Measurements from ENCODE around the gene MYO7B.

MYO7B gene

GRCh38 chr2:127582863-127583861 lies 47.7 kb downstream of the MYO7B start:
- no peaks in the 10 kb centered on the region for H3K36me3 ChIP-seq (ENCODE audit: insufficient read depth, low read length)
- no peak overlapping the region for H3K4me3 ChIP-seq (ENCODE audit: low read depth in 1 of 2, low read length in 2 of 2)
- no peak for DNase-seq
- H3K9ac ChIP-seq (ENCODE audit: low read depth, low read length), result no peak overlapping the region
- no peak overlapping the region for H3K4me2 ChIP-seq (ENCODE audit: insufficient read depth, low read length)
- H3K79me2 ChIP-seq (ENCODE audit: insufficient read depth, low read length), result no peaks in the 10 kb centered on the region
- no peak overlapping the region for H3K27ac ChIP-seq (ENCODE audit: low read length)
- ATAC-seq (ENCODE audit: insufficient read depth, low read depth), result peak; percentile 59
- peaks cover 22% of the 10 kb centered on the region for H3K4me1 ChIP-seq (ENCODE audit: insufficient read depth, low read length)
- no peaks in the 10 kb centered on the region for H3K27me3 ChIP-seq (ENCODE audit: insufficient read depth, low read length, poor library complexity)
- H3K9me3 ChIP-seq (ENCODE audit: insufficient read depth, low read length, severe bottlenecking), result no peaks in the 10 kb centered on the region
- no peak overlapping the region for H2AFZ ChIP-seq (ENCODE audit: low read depth, low read length)
- H4K20me1 ChIP-seq (ENCODE audit: insufficient read depth, low read length), result no peaks in the 10 kb centered on the region
- TF ChIP-seq CTCF (IDR thresholded peaks at IDR 0.05; ENCODE audit: borderline replicate concordance, extremely low read depth, low read length, poor library complexity, severe bottlenecking) (no peak), EZH2 (IDR thresholded peaks at IDR 0.05; ENCODE audit: borderline replicate concordance, low read depth, low read length, severe bottlenecking) (no peak)

GRCh38 chr2:127584047-127584446 lies 48.6 kb downstream of the MYO7B start:
- H3K36me3 ChIP-seq (ENCODE audit: insufficient read depth, low read length), result no peaks in the 10 kb centered on the region

GRCh38 chr2:127584516-127585033 lies 49.1 kb downstream of the MYO7B start:
- no peaks in the 10 kb centered on the region for H3K79me2 ChIP-seq (ENCODE audit: insufficient read depth, low read length)
- no peak for ATAC-seq (ENCODE audit: insufficient read depth, low read depth)
- no peak for TF ChIP-seq EZH2 (IDR thresholded peaks at IDR 0.05; ENCODE audit: borderline replicate concordance, low read depth, low read length, severe bottlenecking)
- no peak for TF ChIP-seq CTCF (IDR thresholded peaks at IDR 0.05; ENCODE audit: borderline replicate concordance, extremely low read depth, low read length, poor library complexity, severe bottlenecking)
- no peaks in the 10 kb centered on the region for H3K36me3 ChIP-seq (ENCODE audit: insufficient read depth, low read length)
- no peak overlapping the region for H2AFZ ChIP-seq (ENCODE audit: low read depth, low read length)
- peak overlapping the region; percentile 25; the same call in 1 of the 2 replicates for H3K27ac ChIP-seq (ENCODE audit: low read length)
- H3K4me2 ChIP-seq (ENCODE audit: insufficient read depth, low read length), result no peak overlapping the region
- H3K9ac ChIP-seq (ENCODE audit: low read depth, low read length), result no peak overlapping the region
- H3K4me3 ChIP-seq (ENCODE audit: low read depth in 1 of 2, low read length in 2 of 2), result no peak overlapping the region
- no peaks in the 10 kb centered on the region for H3K27me3 ChIP-seq (ENCODE audit: insufficient read depth, low read length, poor library complexity)
- no peak for DNase-seq
- peaks cover 25% of the 10 kb centered on the region for H3K4me1 ChIP-seq (ENCODE audit: insufficient read depth, low read length)
- H3K9me3 ChIP-seq (ENCODE audit: insufficient read depth, low read length, severe bottlenecking), result no peaks in the 10 kb centered on the region
- H4K20me1 ChIP-seq (ENCODE audit: insufficient read depth, low read length), result no peaks in the 10 kb centered on the region

More at GRCh38 chr2:127584047-127584446, 48.6 kb downstream of the MYO7B start:
- DNase-seq (no peak), ATAC-seq (ENCODE audit: insufficient read depth, low read depth) (no peak)
- TF ChIP-seq CTCF (IDR thresholded peaks at IDR 0.05; ENCODE audit: borderline replicate concordance, extremely low read depth, low read length, poor library complexity, severe bottlenecking) (no peak), EZH2 (IDR thresholded peaks at IDR 0.05; ENCODE audit: borderline replicate concordance, low read depth, low read length, severe bottlenecking) (no peak)
- Histone ChIP-seq H3K4me2 (ENCODE audit: insufficient read depth, low read length) (no peak overlapping the region), H3K79me2 (ENCODE audit: insufficient read depth, low read length) (no peaks in the 10 kb centered on the region), H3K4me1 (ENCODE audit: insufficient read depth, low read length) (peaks cover 25% of the 10 kb centered on the region), H3K4me3 (ENCODE audit: low read depth in 1 of 2, low read length in 2 of 2) (no peak overlapping the region), H2AFZ (ENCODE audit: low read depth, low read length) (no peak overlapping the region), H3K9ac (ENCODE audit: low read depth, low read length) (no peak overlapping the region), H3K27me3 (ENCODE audit: insufficient read depth, low read length, poor library complexity) (no peaks in the 10 kb centered on the region), H3K9me3 (ENCODE audit: insufficient read depth, low read length, severe bottlenecking) (no peaks in the 10 kb centered on the region), H3K27ac (ENCODE audit: low read length) (peak overlapping the region; percentile 19; the same call in 1 of the 2 replicates), H4K20me1 (ENCODE audit: insufficient read depth, low read length) (no peaks in the 10 kb centered on the region)
